K562 (cell line): Measurements from ENCODE around the gene DUS4L.

Experiments
- MYNN ChIP-seq, 2 experiments: sonication (generic); formaldehyde crosslinking in 1 of 2; IDR thresholded peaks; 2 replicates each; pipeline versions ENCODE4 v1.5.0 to v1.6.1; 2016 to 2020; ENCODE audit warnings: antibody characterized with exemption in 1 of 2, missing genetic modification reagents in 1 of 2
- NCOR1 ChIP-seq: fragments of 450-650 bp; IDR thresholded peaks from 2 replicates; pipeline ENCODE4 v1.6.1; 2016; ENCODE audit warnings: mild to moderate bottlenecking, moderate library complexity
- NFE2L1 ChIP-seq: fragments of 450-650 bp; IDR thresholded peaks from 2 replicates; pipeline ENCODE4 v1.6.1; 2016; ENCODE audit warnings: missing genetic modification characterization, low read depth, mild to moderate bottlenecking, missing compliant biosample characterization, moderate library complexity, borderline replicate concordance
- SMARCB1 ChIP-seq: IDR thresholded peaks from 2 replicates; pipeline ENCODE4 v1.6.1; 2011; ENCODE audit warnings: improper control_type of control experiment, low read depth; ENCODE audit not compliant: insufficient read length
- TCF7L2 ChIP-seq: fragments of 150-350 bp; IDR thresholded peaks from 2 replicates; pipeline ENCODE4 v1.6.1; 2016; ENCODE audit warnings: low read depth, mild to moderate bottlenecking, low read length, moderate library complexity
- TEAD4 ChIP-seq, 2 experiments: sonication (generic) in 1 of 2; formaldehyde crosslinking in 1 of 2; IDR thresholded peaks; 2 replicates each; pipeline versions ENCODE4 v1.6.1 to v1.8.0; 2012 to 2022; ENCODE audit warnings: borderline replicate concordance in 1 of 2, inconsistent platforms in 1 of 2, low read length in 1 of 2, mild to moderate bottlenecking in 1 of 2, missing genetic modification reagents in 1 of 2
- ZBTB11 ChIP-seq, 3 experiments: fragments of 200-800 bp in 1 of 3; fragments of 250-450 bp in 1 of 3; fragments of 450-650 bp in 1 of 3; sonication (Bioruptor Pico) in 1 of 3; sonication (Bioruptor generic) in 1 of 3; formaldehyde crosslinking in 1 of 3; IDR thresholded peaks; 2 replicates each; pipeline versions ENCODE4 v1.6.1 to v1.8.0; 2016 to 2022; ENCODE audit warnings: mild to moderate bottlenecking in 2 of 3, missing genetic modification characterization in 2 of 3, missing compliant biosample characterization in 1 of 3, moderate library complexity in 1 of 3
- TF ChIP-seq, protein P1 (sequence below), 3 experiments: IDR thresholded peaks in 2 of 3; conservative IDR thresholded peaks in 1 of 3; 2 replicates each; pipeline ENCODE4 v1.5.1; 2011 to 2012; ENCODE audit warnings: low read length in 3 of 3, mild to moderate bottlenecking in 3 of 3, control low read depth in 2 of 3, improper control_type of control experiment in 1 of 3, inconsistent platforms in 1 of 3, low read depth in 1 of 3, mixed read lengths in 1 of 3, moderate library complexity in 1 of 3; ENCODE audit not compliant: insufficient read depth in 2 of 3
- TF ChIP-seq, protein P2 (sequence below): sonication (generic); formaldehyde crosslinking; IDR thresholded peaks from 2 replicates; pipeline ENCODE4 v1.8.0; 2022; ENCODE audit warnings: mild to moderate bottlenecking, missing genetic modification reagents

GRCh38 chr7:107613948-107614347 is 50.2 kb downstream of the DUS4L start:
- TF ChIP-seq, protein P1, sequence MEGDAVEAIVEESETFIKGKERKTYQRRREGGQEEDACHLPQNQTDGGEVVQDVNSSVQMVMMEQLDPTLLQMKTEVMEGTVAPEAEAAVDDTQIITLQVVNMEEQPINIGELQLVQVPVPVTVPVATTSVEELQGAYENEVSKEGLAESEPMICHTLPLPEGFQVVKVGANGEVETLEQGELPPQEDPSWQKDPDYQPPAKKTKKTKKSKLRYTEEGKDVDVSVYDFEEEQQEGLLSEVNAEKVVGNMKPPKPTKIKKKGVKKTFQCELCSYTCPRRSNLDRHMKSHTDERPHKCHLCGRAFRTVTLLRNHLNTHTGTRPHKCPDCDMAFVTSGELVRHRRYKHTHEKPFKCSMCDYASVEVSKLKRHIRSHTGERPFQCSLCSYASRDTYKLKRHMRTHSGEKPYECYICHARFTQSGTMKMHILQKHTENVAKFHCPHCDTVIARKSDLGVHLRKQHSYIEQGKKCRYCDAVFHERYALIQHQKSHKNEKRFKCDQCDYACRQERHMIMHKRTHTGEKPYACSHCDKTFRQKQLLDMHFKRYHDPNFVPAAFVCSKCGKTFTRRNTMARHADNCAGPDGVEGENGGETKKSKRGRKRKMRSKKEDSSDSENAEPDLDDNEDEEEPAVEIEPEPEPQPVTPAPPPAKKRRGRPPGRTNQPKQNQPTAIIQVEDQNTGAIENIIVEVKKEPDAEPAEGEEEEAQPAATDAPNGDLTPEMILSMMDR (IDR thresholded peaks at IDR 0.05 in 2 of 3, conservative IDR thresholded peaks at IDR 0.05 in 1 of 3; ENCODE audit: insufficient read depth in 2 of 3, low read depth in 1 of 3, low read length in 3 of 3): no peak
- TF ChIP-seq, protein P2, sequence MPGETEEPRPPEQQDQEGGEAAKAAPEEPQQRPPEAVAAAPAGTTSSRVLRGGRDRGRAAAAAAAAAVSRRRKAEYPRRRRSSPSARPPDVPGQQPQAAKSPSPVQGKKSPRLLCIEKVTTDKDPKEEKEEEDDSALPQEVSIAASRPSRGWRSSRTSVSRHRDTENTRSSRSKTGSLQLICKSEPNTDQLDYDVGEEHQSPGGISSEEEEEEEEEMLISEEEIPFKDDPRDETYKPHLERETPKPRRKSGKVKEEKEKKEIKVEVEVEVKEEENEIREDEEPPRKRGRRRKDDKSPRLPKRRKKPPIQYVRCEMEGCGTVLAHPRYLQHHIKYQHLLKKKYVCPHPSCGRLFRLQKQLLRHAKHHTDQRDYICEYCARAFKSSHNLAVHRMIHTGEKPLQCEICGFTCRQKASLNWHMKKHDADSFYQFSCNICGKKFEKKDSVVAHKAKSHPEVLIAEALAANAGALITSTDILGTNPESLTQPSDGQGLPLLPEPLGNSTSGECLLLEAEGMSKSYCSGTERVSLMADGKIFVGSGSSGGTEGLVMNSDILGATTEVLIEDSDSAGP (CRISPR knock-in tag): no peak
- TF ChIP-seq NCOR1 (no peak), ZBTB11 (CRISPR knock-in tag; IDR thresholded peaks at IDR 0.05) (no peak), NFE2L1 (tag) (no peak), TEAD4 (IDR thresholded peaks at IDR 0.05; ENCODE audit: low read length) (no peak), TEAD4 (CRISPR knock-in tag; IDR thresholded peaks at IDR 0.05; ENCODE audit: borderline replicate concordance) (no peak), SMARCB1 (no peak), TCF7L2 (no peak), MYNN (IDR thresholded peaks at IDR 0.05) (no peak), MYNN (CRISPR knock-in tag; IDR thresholded peaks at IDR 0.05) (no peak)
